GM12874 (cell line): ENCODE results near the gene LDLRAD4.

ENCODE experiments used
- TF ChIP-seq, protein P1 (sequence below): IDR thresholded peaks from 2 replicates; pipeline ENCODE4 v1.5.1; 2011; ENCODE audit warnings: low read depth, mild to moderate bottlenecking, control low read depth, low read length, moderate library complexity; ENCODE audit not compliant: insufficient read depth

LDLRAD4 gene

DNA sequence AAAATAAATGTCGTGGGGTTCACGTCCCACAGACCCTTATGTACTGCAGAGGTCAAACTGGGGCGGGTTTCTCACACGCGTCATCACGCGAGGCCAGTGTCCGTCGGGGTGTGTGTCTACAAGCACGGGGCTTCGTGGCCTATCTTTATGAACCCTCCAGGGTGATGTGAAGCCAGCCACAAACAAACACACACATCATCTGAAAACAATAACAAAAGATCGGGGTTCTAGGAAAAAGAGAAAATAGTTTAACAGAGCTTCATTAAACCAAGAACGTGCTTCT lies 23.3 kb downstream of the LDLRAD4 start:
- TF ChIP-seq, protein P1, sequence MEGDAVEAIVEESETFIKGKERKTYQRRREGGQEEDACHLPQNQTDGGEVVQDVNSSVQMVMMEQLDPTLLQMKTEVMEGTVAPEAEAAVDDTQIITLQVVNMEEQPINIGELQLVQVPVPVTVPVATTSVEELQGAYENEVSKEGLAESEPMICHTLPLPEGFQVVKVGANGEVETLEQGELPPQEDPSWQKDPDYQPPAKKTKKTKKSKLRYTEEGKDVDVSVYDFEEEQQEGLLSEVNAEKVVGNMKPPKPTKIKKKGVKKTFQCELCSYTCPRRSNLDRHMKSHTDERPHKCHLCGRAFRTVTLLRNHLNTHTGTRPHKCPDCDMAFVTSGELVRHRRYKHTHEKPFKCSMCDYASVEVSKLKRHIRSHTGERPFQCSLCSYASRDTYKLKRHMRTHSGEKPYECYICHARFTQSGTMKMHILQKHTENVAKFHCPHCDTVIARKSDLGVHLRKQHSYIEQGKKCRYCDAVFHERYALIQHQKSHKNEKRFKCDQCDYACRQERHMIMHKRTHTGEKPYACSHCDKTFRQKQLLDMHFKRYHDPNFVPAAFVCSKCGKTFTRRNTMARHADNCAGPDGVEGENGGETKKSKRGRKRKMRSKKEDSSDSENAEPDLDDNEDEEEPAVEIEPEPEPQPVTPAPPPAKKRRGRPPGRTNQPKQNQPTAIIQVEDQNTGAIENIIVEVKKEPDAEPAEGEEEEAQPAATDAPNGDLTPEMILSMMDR, result no peak

DNA sequence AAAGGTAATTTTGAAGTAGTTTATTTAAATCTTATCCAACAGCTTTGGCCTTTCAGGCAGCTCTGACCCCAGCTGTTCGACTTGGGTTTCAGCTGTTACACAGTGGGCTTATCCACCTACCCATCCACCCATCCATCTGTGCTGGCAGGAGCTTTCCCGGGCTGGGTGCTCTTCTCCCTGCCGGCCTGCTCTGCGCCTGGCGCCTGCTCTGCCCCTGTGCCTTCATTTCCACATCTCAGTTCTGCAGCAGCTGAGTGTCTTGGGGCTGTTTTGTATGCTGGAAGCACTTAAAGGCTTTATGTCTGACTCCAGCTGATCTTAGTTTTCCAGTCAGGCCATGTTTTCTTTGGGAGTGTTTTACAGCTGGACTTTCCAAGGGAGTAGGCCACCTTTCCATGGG lies 24.2 kb downstream of the LDLRAD4 start:
- TF ChIP-seq, protein P1, result no peak

DNA sequence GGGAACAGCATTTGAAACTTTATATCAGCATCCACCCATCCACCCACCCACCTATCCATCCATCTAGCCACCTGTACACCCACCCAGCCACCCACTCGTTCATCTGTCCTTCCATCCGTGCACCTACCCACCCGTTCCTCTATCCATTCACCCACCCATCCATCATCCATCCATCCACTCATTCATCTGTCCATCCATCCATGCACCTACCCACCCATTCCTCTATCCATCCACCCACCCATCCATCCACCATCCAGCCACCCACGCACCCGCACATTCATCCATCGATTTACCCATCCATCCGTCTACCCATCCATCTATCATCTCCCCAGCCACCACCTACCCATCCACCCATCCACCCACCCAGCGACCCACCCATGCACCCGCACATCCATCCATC lies 24.8 kb downstream of the LDLRAD4 start:
- TF ChIP-seq, protein P1, result no peak

DNA sequence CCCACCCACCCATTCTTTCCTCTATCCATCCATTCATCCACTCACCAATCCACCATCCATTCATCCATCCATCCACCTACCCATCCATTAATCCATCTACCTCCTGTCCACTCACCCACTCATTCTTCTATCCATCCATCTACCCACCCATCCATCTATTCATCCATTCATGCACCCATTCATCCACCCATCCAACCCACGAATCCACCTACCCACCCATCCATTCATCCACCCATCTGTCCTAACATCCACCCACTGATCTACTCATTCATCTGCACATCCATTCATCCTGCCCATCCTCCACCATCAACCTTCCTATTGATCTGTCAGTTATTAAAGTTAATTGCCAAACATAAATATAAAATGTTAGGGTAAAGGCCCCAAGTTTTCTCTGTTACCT lies 25.6 kb downstream of the LDLRAD4 start:
- TF ChIP-seq, protein P1, result no peak

DNA sequence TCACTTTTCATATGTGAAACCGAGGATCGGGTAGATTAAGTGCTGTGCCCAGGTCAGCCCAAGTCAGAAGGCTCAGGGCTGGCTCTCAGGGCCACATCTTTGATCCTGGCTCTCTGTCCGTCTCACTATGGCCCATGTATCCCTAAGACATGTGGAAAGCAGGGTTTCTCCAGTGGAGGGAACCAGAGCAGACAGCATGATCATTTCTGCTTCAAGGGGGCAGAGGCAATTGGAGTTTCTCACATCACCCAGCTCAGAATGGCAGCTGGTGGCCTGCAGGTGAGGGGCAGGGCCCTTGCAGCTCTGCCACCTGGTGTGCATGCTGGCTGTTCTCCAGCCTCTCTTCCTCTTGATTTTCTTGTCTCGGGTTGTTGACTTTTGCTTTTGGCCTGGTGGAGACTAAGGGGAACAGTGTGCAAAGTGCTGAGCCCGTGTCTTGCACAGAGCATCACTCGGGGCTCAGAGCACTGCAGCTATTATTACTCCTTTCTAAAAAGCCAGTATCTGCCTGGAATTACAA lies 27.0 kb downstream of the LDLRAD4 start:
- TF ChIP-seq, protein P1, result no peak

DNA sequence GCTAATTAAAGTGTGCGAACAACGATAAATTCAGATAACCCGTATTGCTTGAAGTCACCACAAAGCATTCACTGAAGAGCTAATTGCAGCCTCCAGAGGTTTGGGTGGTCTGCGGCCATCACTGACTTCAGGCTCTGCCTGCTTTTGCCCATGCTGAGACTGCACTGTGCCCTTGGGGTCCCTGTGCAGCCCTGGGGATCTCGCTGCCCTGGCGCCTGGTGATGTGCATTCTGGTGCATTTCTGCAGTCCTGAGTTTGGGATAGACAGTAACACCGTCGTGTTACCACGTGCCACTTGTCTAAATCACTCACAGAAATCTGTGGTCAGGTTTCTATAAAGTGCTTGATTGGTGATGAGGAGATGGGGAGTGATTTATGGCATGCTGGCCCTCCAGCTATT lies 27.6 kb downstream of the LDLRAD4 start:
- TF ChIP-seq, protein P1, result no peak

DNA sequence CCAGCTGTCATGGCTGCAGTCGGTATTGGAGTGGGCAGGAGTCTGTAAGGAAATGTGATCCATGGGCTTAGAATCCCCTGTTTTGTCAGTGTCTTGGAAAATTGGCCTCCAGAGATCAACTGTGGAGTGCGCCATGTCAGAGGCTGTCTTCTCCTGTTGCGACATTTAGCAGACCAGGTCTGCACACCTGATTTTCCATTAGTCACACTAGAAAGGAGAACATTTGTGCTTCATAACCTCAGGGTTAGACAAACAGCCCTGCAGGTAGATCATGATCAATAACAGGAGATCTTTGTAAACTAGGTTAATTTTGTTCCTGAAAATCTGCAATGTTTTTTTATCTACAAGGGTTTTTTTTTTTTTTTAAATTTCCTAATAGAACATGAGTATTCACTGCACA lies 28.0 kb downstream of the LDLRAD4 start:
- TF ChIP-seq, protein P1, result no peak

DNA sequence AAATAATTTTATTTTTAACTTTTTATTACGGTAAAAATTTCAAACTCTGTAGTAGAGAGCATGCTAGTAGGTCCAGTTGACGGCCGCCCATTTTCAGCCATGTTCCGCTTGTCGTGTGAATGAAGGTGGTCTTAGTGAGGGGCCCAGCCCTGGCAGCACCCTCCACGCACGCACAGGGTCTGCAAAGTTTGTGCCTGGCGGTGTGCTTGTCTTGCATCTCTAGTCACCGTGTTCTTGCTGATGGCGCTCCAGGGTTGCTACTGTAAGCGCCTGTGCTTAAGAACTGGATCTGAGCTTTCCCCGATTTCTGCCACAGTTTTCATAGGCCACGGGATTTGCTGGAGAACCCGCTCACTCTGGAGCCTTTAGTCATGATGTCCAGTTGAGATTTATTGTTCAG lies 28.9 kb downstream of the LDLRAD4 start:
- TF ChIP-seq, protein P1, result no peak
